KG1 (cell line): ENCODE data around the gene ENPP7.

Experiments used
- DNase-seq: peaks from one replicate; lab custom pipeline; 2025; lab: John Stamatoyannopoulos, UW

Gene ENPP7

DNA sequence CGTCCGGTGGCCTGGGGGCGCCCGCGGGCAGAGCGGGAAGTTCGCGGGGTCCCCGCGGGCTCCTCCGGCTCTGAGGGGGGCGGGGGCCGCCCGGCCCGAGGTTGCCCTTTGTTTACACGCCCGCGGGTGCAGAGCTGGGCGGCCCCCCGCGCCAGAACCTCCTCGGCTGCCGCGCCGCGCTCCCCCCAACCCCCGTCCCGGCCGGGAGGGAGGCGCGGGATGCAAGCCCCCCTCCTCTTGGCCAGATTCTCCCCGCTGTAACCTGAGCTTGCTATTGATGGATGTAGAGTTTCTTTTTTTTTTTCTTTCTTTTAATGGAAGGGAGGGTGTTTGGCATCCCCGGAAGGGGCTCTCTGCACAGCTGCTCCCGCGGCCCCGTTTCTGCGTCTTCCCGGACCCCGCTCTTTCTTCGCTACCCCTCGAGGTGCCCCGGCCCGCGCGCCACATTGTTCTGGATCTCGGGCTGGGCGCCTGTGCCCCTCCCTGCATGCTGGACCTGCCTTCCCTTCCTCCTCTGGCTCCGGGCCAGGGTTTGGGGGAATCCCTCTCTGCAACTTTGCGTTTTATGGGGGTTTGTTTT is 47.9 kb downstream of the ENPP7 start:
- no peak for DNase-seq

DNA sequence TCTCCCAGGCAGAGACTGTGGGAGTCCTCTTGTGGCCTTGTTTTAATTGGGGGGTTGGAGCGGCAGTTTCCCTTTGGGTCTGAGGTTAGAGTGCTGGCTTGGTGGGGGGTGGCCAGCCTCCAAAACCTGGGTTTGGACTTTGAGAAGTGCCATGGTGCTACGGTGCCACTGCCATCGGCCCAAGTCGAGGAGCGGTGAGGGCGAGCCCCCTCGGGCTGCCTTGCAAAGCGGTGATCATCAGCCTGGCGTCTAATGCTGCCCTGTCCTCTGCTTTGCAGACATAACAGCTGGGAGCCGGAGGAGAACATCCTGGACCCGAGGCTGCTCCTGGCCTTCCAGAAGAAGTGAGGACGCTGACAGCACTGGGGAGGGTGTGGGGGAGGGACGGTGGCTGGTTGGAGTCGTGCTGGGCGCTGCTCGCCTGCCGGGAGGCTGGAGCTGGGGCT is 48.4 kb downstream of the ENPP7 start:
- DNase-seq = no peak

DNA sequence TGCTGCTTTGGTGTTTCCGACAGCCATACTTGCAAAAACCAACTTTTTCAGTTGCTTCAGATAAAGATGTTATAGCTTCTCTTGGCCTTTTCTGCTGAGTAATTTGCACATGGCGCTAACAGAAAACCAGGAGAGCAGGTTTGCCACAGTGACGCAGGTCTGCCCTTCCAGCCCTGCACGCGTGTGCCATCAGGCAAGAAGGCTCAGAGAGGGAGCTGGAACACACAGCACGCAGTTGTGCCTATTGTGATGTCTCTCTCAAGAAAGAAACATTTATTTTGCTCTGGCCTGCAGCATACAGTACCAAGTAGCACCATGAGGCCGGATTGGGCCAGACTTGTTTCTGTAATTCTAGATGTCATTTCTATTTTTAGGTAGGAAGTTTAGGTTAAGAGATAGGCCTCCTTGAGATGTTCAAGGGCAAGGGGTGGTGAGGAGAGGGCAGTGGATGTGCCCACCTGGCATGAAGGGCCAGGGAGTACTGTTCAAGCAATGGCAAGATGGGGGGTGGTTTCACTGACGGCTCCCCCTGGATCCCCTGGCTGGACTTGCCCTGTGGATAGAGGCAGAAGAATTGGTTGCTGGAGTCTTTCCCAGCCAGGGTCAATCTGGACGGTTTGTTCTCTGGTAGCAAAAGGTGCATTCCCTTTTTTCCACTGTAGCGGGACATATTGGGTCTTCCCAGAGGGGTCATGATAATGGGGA is 49.1 kb downstream of the ENPP7 start:
- DNase-seq = no peak

DNA sequence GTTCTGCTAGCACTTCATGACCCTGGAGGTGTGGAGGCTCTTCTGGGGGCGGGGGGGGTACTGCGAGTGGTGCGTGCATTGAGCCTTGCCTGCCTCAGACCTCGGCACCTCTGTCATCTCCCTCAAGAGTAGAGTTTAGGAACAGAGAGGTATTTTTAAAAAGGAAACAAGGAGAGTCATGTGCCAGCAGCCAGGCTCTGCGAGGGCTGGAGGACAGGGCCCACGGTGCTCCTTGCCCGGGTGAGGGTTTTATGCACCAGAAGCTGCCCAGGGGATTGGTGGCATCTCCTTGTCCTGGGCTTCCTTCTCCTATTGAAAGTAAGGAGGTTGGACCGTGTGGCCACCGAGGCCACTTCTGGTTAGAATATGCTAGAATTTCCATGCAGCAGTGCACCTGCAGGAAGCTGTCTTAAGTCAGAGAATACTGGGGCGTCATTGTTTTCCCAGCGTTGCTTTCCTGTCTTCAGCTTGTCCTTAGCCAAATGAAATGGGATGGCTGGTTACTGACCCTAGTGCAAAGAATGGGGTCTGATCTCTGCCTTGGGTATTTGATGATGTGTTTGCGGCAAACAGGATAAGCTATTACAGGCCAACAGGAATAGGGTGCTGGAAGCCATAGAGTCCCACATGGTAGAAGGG is 50.4 kb downstream of the ENPP7 start:
- no peak for DNase-seq

DNA sequence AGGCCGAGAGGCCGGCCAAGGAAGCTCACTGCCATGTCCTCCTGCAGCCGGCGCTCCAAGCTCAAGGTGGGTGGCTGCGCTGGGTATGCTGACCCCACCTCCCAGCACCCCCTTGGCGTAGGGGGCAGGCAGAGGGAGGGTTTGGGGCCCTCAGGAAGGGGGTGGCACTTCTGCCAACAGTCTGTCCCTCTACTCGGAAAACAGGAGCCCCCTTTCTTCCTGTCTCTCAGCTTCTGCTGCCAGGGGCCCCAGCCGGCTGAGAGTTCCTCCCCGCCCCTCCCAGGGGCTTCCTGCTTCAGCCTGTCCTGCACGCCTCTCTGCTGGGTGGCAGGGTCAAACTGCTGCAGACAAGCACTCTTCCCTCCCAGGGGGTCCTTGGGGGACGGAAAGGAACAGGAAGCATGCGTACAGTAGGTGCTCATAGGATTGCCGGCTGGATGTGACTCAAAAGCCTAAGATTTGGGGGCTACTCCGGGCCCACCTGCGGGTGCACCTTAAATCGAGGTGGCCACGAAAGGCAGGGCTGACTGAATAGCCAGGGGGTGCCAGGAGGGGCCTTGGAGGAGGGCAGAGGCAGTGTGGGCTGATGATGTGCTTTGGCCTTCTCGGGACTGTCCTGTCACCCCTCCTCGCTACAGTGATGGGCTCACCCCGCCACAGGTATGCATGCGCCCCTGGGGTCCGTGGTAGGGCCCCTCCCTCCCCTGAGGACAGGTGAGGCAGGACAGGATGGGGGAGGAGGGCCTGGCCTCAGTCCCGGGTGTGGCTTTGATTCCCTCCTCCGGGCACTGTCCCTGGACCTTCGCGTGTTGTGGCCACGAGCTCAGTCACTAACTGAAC is 51.2 kb downstream of the ENPP7 start:
- no peak for DNase-seq

DNA sequence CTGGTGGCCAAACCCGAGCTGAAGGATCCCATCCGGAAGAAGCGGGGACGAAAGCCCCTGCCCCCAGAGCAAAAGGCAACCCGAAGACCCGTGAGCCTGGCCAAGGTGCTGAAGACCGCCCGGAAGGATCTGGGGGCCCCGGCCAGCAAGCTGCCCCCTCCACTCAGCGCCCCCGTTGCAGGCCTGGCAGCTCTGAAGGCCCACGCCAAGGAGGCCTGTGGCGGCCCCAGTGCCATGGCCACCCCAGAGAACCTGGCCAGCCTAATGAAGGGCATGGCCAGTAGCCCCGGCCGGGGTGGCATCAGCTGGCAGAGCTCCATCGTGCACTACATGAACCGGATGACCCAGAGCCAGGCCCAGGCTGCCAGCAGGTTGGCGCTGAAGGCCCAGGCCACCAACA is 53.1 kb downstream of the ENPP7 start:
- DNase-seq = no peak

DNA sequence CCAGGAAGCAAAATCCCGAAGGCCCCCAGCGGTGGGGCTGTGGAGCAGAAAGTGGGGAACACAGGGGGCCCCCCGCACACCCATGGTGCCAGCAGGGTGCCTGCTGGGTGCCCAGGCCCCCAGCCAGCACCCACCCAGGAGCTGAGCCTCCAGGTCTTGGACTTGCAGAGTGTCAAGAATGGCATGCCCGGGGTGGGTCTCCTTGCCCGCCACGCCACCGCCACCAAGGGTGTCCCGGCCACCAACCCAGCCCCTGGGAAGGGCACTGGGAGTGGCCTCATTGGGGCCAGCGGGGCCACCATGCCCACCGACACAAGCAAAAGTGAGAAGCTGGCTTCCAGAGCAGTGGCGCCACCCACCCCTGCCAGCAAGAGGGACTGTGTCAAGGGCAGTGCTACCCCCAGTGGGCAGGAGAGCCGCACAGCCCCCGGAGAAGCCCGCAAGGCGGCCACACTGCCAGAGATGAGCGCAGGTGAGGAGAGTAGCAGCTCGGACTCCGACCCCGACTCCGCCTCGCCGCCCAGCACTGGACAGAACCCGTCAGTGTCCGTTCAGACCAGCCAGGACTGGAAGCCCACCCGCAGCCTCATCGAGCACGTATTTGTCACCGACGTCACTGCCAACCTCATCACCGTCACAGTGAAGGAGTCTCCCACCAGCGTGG is 53.7 kb downstream of the ENPP7 start:
- no peak for DNase-seq

DNA sequence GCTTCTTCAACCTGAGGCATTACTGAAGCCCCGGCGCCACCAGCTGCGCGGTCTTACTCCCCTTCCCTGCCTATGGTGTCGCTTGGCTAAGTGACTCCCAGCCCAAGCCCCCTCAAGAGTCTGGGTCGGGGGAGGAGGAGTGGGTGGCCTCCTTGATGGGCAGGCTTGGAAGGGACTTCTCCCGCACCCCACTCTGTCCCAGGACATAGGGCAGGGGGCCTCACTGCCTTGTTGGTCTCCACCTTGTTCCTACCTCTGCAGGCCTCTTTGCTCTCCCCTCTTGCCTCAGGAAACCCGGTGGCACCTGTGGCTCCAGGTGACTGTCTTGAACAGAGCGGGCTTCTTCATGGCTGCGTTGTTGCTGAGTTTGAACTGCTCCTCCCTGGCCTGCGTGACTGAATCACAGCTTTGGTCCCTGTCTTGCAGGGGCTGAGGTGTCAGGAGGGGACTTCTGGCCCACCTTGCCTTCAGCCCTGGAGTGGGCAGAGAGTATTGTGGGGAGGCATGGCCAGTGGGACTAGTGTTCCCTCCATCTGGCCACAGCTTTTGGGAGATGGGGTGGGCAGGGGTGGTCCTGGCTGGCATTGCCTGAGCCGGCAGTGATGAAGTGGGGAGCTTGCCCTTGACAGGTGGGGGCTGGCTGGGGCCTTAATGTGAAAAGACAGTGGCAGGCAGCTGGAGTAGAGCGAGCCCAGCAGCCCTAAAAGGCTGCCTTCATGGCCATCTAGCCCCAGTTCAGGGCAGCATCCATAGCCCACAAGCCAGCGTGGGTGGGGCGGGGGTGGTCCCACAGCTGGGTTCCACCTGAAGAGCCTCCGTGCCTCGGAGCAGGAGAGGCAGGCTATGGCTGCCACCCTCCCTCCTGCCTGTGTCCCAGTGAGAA is 54.5 kb downstream of the ENPP7 start:
- DNase-seq = no peak

DNA sequence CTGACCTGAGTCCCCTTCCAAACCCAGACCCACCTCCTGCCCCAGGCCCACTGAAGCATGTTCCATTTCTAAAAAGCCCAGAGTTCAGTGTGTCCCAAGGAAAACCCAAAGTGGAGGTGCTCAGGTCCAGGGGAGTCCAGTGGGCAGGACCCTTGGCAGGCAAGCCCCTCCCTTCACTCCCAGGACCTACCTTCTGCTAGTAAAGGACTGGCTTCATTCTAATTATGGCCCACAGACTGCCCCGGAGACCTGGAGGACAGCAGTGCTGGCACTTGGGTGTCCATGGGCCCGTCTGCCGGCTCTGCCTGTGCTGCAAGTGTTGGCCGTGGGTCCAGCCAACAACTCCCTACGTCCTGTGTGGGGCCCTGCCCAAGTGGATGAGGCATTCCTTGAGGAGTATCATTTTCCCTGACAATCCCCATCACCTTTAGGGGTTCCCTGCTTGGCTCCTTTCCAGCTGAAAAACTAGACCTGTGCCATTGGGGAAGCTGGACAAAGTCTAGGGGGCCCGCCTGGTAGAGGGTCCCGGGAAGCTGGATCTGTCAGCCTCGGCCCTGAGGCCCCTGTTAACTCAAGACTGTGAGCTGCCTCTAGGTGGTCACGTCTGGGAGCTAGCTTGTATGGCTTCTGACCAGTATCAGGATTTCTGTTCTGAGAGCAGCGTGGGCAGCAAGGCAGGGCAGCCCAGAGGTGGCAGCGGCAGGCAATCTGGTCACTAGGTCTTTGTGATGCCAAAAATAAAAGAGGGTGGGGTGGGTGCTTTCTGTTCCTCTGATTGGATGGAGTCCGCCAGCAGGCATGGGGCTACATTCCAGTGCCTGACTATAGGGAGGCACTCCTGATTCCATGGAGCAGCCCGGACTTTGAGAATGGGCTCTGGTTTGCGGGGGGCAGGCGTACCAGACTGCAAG is 55.4 kb downstream of the ENPP7 start:
- DNase-seq = no peak

DNA sequence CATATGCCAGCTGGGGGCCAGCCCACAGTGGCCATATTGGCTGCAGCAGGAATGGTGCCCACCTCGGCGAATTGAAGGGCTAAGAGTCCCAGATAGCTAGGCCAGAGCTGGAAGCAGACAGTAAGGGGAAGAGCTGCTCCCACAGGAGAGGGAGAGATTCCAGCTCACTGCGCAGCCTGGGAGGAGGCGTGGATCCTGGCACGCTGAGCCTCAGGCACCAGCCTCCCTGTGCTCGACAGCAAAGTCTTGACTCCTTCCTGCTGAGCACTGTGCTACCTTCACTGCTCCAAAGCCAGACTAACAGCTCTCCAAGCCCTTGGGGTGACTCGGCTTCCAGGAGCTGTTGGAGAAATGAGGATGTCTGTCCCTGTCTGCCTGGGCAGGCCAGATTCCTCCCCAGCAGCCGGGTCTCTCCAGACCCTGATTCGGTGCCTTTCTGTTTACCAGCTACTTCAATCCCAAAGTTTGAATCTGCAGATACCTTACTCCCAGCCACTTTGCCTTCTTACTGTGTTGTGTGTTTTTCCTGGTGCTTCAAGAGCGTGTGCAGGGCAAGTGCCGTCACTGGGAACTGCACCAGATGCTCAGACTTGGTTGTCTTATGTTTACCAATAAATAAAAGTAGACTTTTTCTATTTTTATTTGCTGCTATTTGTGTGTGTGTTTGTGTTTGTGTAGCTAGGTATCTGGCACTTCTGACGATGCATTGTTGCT is 56.3 kb downstream of the ENPP7 start:
- no peak for DNase-seq

DNA sequence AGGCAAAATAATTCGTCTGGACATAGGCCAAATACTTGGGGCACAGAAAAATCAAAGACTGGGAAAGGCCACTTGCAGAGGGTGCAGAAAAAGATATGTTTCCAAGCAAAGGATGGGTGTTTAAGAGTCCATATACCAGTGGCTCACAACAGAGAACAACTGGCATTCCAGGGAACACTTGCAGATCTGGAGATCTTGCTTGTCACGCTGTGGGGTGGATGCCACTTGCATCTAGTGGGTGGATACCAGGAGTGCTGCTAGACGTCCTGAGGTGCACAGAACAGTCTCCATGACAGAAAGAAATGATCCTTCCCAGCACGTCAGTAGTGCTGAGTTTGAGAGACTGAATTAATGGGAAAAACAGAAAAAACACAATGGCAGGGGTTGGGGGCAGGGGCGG is 57.7 kb downstream of the ENPP7 start:
- DNase-seq = no peak

DNA sequence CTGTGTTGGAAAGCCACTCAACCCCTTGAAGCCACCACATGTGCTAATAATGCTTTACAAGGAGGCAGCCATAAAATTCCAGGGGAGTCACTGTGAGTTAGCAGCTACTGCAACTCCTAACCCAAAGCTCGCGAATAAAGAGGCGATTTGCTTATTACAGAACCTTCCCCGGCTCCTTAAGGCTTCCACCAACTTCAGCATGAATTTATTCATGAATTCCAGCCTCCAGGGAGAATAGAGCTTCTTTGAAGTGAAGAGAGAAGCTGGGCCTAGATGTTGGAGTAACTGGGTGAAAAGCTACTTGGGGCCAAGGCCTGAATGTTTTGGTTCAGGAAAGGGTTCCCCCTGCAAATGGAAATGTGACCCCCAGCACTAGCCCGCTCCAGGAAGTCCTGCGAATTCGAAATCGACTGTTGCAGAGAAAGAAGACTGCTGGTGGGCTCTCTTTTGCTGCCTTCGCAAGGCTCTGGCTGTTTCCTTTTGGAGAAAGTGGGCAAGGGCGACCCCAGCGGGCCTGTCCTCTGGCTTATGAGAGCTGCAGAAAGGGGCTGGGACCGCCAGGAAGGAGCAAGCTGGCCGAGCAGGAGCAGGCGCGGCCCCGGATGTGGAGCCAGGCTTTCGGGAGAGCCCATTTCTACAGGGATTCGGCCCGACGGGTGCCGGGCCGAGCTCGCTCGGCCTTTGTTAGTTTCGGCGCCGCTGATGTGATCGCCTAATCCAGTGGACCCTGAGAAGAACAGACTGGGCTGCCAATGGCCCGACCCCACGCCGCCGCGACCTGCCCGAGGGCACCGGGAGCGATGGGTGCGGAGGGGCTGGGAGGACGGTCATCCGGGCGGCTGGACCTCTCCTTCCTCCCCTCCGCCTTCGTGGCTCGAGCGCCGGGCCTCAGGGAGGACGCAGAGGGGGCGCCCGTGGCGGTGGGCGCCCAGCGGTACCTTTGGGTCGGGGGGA is 58.5 kb downstream of the ENPP7 start:
- no peak for DNase-seq

DNA sequence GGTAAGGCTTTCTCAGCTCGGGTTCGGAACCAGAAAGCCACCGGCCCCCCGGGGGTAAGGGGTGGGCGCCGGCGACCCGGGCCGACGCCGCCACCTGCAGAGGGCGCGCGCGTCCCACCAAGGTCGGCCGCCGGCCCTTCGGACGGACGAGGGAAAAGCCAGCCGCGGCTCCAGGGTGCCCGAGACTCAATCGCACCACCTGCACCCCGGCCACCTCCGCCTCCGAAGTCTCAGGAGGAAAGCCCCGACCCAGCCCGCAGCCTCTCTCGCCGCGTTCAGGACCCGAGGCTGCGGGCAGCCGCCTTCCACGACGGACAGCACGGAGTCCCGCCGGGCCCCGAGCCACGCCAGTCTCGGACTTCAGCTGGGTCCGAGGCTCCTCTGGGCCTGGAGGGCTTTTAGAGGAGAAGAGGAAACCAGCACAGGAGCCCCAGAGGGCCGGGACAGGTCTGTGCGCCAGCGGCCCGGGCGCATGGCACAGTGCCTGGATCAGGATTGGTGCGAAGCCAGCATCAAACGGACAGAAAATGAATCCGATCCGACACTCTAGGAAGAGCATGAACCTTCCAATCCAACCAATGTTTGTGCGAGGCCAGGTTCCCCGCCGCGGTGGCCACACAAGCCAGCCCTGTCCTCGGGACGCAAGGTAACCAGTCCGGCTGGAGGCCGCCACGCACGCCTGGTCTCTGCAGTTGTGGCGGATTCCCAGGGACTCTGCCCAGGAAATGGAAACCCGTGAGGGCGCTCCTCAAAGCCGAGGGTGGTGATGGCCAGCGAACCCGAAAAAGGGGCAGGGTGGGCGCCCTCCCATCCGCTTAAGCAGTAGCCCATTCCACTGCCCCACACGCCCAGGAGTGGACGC is 59.4 kb downstream of the ENPP7 start:
- DNase-seq = no peak

DNA sequence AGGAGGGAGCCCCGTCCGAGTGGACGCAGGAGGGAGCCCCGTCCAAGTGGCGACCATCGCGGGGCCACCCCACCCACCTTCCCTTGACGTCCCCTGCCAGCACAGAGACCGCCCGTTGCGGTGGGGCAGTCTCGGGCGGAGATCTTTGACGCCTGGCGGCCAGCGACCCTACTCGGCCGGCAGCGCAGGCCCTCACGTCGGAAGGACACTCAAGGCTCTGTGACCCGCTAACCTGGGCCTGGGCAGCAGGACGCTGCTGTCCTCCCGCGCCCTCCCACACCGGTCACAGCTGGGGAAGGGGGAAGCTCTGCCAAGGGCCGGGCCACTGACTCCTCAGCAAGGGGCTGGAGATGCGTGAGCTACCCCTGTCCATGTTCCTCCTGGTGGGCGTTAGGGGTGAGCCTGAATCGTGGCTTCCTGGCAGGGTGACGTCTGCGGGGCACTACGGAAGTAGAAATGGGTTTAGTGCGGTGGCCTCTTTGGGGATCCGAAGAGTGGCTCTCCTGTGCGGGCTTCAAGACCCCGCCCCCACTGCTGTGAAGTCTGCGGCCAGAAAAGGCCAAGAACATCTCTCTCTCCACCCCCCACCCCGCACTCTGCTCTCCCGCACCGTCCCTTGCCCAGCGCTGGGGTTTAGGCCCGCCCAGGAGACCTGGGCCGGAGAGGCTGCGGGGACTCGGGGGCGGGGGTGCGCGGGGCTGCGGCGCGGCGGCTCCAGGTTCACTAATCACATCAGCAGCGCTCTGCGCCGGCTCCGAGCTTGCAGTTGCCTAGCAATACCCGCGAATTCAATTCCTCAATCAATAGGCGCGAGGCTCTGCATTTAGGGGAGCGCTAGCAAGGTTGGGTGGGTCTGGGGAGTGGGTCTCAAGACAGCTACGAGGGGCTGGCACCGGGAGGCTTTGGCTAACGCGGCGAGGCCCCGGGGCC is 60.3 kb downstream of the ENPP7 start:
- no peak for DNase-seq

DNA sequence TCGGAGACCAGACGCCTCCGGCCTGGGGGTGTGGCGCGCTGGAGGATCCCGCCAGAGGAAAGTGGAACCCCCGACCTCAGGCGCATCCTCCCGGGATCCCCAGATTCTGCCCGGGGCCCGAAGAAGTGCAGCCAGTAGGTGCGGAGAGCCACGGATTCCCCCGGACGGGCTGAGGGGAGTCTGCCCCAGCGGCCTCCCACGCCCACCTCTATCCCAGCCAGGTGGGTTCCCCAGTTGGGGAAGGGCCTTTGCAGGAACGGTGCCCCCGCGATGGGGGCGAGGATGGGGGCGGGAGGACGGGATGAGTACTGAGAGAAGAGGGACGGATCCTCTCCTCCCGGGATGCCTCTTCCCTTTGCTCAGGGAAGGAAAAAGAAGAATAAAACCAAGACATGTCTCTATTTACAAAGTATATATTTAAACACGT is 61.0 kb downstream of the ENPP7 start:
- no peak for DNase-seq
